Measurements from ENCODE around the gene PAK5. TPM values are rescaled to one million over a fixed set of nuclear protein-coding genes. Genes with fewer than 3 reads are reported as not detected.

Gene PAK5
- total and polyA plus RNA-seq, 2 experiments from 2014 or later: 0.57 to 1.1 TPM

DNA sequence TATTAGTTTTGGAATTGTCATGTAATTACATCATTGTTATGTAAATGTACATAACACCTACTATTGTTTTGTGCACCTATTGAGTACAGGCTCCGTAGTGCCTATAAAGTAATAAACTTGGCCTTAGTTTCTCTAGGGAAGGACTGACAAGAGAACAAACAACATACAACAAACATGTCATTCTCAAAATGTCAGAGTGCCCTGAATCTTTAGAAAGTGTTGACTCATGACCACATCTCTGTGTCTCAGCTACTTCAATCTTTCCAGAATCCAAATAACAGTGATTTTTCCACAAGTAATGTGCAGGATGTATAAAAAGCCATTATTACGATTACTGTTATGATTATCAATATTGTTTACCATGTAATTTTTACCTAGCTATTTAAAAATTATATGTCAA, 307.3 kb downstream of the PAK5 start (continued):
- TF ChIP-seq, protein P1, sequence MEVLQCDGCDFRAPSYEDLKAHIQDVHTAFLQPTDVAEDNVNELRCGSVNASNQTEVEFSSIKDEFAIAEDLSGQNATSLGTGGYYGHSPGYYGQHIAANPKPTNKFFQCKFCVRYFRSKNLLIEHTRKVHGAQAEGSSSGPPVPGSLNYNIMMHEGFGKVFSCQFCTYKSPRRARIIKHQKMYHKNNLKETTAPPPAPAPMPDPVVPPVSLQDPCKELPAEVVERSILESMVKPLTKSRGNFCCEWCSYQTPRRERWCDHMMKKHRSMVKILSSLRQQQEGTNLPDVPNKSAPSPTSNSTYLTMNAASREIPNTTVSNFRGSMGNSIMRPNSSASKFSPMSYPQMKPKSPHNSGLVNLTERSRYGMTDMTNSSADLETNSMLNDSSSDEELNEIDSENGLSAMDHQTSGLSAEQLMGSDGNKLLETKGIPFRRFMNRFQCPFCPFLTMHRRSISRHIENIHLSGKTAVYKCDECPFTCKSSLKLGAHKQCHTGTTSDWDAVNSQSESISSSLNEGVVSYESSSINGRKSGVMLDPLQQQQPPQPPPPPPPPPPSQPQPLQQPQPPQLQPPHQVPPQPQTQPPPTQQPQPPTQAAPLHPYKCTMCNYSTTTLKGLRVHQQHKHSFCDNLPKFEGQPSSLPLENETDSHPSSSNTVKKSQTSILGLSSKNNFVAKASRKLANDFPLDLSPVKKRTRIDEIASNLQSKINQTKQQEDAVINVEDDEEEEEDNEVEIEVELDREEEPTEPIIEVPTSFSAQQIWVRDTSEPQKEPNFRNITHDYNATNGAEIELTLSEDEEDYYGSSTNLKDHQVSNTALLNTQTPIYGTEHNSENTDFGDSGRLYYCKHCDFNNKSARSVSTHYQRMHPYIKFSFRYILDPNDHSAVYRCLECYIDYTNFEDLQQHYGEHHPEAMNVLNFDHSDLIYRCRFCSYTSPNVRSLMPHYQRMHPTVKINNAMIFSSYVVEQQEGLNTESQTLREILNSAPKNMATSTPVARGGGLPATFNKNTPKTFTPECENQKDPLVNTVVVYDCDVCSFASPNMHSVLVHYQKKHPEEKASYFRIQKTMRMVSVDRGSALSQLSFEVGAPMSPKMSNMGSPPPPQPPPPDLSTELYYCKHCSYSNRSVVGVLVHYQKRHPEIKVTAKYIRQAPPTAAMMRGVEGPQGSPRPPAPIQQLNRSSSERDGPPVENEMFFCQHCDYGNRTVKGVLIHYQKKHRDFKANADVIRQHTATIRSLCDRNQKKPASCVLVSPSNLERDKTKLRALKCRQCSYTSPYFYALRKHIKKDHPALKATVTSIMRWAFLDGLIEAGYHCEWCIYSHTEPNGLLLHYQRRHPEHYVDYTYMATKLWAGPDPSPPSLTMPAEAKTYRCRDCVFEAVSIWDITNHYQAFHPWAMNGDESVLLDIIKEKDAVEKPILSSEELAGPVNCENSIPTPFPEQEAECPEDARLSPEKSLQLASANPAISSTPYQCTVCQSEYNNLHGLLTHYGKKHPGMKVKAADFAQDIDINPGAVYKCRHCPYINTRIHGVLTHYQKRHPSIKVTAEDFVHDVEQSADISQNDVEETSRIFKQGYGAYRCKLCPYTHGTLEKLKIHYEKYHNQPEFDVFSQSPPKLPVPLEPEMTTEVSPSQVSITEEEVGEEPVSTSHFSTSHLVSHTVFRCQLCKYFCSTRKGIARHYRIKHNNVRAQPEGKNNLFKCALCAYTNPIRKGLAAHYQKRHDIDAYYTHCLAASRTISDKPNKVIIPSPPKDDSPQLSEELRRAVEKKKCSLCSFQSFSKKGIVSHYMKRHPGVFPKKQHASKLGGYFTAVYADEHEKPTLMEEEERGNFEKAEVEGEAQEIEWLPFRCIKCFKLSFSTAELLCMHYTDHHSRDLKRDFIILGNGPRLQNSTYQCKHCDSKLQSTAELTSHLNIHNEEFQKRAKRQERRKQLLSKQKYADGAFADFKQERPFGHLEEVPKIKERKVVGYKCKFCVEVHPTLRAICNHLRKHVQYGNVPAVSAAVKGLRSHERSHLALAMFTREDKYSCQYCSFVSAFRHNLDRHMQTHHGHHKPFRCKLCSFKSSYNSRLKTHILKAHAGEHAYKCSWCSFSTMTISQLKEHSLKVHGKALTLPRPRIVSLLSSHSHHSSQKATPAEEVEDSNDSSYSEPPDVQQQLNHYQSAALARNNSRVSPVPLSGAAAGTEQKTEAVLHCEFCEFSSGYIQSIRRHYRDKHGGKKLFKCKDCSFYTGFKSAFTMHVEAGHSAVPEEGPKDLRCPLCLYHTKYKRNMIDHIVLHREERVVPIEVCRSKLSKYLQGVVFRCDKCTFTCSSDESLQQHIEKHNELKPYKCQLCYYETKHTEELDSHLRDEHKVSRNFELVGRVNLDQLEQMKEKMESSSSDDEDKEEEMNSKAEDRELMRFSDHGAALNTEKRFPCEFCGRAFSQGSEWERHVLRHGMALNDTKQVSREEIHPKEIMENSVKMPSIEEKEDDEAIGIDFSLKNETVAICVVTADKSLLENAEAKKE (CRISPR knock-in tag; IDR thresholded peaks at IDR 0.05): no peak
- no peak for TF ChIP-seq STAT1 (IDR thresholded peaks at IDR 0.05; ENCODE audit: unreplicated experiment)

DNA sequence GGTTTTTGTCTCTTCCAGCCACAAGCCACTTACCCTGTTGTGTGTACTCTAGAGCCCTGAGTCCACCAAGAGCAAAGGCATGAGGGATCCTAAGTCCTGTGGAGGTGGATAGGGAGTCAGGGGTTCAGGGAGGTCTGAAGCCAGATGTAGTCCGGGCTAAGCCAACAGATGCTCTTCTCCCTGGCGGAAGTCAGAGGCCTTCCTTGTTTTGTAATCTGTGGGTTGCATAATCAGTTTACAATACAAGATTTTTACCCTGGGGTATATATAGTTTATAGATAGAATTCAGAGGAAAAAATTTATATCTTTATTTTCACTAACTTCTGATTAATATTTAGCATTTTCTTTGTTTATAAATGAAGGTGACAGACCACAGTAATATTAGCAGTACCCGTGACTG, 315.2 kb downstream of the PAK5 start:
- Histone ChIP-seq H2AFZ (no peak overlapping the region), H3F3A (replicated peaks; ENCODE audit: low read depth) (no peaks in the 10 kb centered on the region), H3K9me2 (ENCODE audit: insufficient read depth) (0 out of 2 replicates have a peak, but pooled peaks cover 2% of the 10 kb centered on the region), H3K27me3 (ENCODE audit: insufficient read depth) (peaks cover 37% of the 10 kb centered on the region), H3K4me3 (no peak overlapping the region), H3K36me3 (ENCODE audit: insufficient read depth) (no peaks in the 10 kb centered on the region), H4K20me1 (replicated peaks; ENCODE audit: insufficient read depth) (0 out of 2 replicates have a peak, but pooled peaks cover 4% of the 10 kb centered on the region), H3K79me2 (replicated peaks; ENCODE audit: insufficient read depth) (no peaks in the 10 kb centered on the region), H3K27ac (ENCODE audit: low read depth) (no peak overlapping the region), H3K4me2 (no peak overlapping the region), H3K4me1 (ENCODE audit: insufficient read depth) (peaks cover 32% of the 10 kb centered on the region)
- Mint-ChIP-seq H3K9me3 (no peaks in the 10 kb centered on the region; the same call in 1 of the 3 replicates), H3K4me3 (no peak overlapping the region), H3K36me3 (ENCODE audit: low read depth) (no peaks in the 10 kb centered on the region), H3K27ac (no peak overlapping the region), H3K4me1 (peaks cover 32% of the 10 kb centered on the region), H3K27me3 (ENCODE audit: insufficient read depth, low read depth, poor library complexity) (peaks cover 18% of the 10 kb centered on the region)
- TF ChIP-seq CREB1 (CRISPR knock-in tag; IDR thresholded peaks at IDR 0.05; ENCODE audit: low read depth): no peak
- TF ChIP-seq ZNF114 (CRISPR knock-in tag; IDR thresholded peaks at IDR 0.05): no peak
- TF ChIP-seq ZNF331 (CRISPR knock-in tag; IDR thresholded peaks at IDR 0.05; ENCODE audit: low read depth): no peak
- no peak for TF ChIP-seq JUNB (IDR thresholded peaks at IDR 0.05; ENCODE audit: unreplicated experiment)
- no peak for TF ChIP-seq POLR2AphosphoS5 (IDR thresholded peaks at IDR 0.05; ENCODE audit: low read depth)
- no peak for ATAC-seq
- no peak for DNase-seq (ENCODE audit: low spot score)
